Activated naive CD4-positive, alpha-beta T cell treated with anti-CD3 and anti-CD28 coated beads, Interleukin-2, amount 10 ng/mL, durations not matched to agents 7 days and 5 days (primary cell): ENCODE results near the gene FGF12.

Experiments used
- CTCF ChIA-PET: fragments of 350-600 bp; sonication (Branson Sonifier 250); formaldehyde crosslinking; loops from one replicate; lab custom pipeline; 2021; ENCODE audit warnings: antibody characterized with exemption; lab: Charles Lee
- DNase-seq: peaks from one replicate; pipeline ENCODE4 v3.0.0-alpha.2; 2020
- H3K27ac Mint-ChIP-seq: one replicate; pipeline ENCODE4 v1.8.0; 2021; ENCODE audit warnings: mild to moderate bottlenecking, moderate library complexity, mixed read lengths
- H3K27me3 Mint-ChIP-seq: one replicate; pipeline ENCODE4 v1.8.0; 2021; ENCODE audit warnings: mild to moderate bottlenecking, mixed read lengths
- H3K36me3 Mint-ChIP-seq: one replicate; pipeline ENCODE4 v1.8.0; 2021; ENCODE audit warnings: mixed read lengths
- H3K4me1 Mint-ChIP-seq: one replicate; pipeline ENCODE4 v1.8.0; 2021; ENCODE audit warnings: mixed read lengths
- H3K4me3 Mint-ChIP-seq: one replicate; pipeline ENCODE4 v1.8.0; 2021; ENCODE audit warnings: mild to moderate bottlenecking, moderate library complexity, mixed read lengths
- H3K9me3 Mint-ChIP-seq: one replicate; pipeline ENCODE4 v1.8.0; 2021; ENCODE audit warnings: mixed read lengths

Gene FGF12

DNA sequence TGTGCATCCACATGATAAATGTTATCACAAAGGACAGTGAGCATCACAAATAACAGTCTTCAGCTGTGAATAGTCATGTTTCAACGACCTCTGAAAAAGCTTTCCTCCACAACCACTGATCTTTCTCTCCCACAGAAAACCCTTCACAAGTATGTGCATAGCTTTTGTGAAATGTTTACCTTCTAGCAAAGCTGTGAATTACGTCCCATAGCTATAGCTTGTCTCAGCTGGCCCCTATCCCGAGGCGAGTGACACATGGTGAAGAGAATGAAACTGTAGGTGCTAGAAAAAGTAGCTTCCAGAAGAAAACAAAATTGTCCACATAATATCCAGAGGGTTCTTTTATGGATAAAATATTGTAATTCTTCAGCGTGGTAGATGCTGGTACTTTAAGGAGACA lies 182.0 kb downstream of the FGF12 start:
- H3K4me1 Mint-ChIP-seq: no peaks in the 10 kb centered on the region
- H3K27me3 Mint-ChIP-seq: no peaks in the 10 kb centered on the region
- DNase-seq: no peak
- H3K9me3 Mint-ChIP-seq: no peaks in the 10 kb centered on the region
- H3K4me3 Mint-ChIP-seq: no peak overlapping the region
- no peak overlapping the region for H3K27ac Mint-ChIP-seq
- CTCF ChIA-PET: no interaction called here
- H3K36me3 Mint-ChIP-seq: no peaks in the 10 kb centered on the region

DNA sequence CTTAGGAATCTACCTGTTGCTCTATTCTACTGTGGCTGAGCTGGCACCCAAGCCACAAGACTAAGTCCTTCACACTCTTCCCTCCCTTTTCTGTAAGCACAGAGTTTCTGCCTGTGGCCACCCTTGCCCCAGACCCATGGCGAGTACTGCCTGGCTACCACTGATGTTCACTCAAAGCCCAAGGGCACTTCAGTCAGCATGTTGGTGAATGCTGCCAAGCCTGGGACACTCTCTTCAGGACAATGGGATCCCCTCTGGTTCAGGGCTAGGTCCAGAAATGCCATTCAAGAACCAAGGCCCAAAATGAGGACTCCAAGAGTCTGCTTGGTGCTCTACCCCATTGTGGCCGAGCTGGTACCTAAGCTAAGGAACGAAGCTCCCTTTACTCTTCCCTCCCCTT lies 184.2 kb downstream of the FGF12 start:
- no peaks in the 10 kb centered on the region for H3K4me1 Mint-ChIP-seq
- CTCF ChIA-PET: no interaction called here
- no peak overlapping the region for H3K27ac Mint-ChIP-seq

GRCh38 chr3:192516820-192517219 lies 210.5 kb downstream of the FGF12 start:
- no peak overlapping the region for H3K4me3 Mint-ChIP-seq
- H3K27ac Mint-ChIP-seq: no peak overlapping the region
- peaks cover 4% of the 10 kb centered on the region for H3K4me1 Mint-ChIP-seq
- DNase-seq: no peak
- CTCF ChIA-PET: no interaction called here
- peaks cover 33% of the 10 kb centered on the region for H3K27me3 Mint-ChIP-seq
- peaks cover 2% of the 10 kb centered on the region for H3K36me3 Mint-ChIP-seq
- no peaks in the 10 kb centered on the region for H3K9me3 Mint-ChIP-seq

More for the DNA sequence above, 184.2 kb downstream of the FGF12 start:
- Mint-ChIP-seq H3K9me3 (no peaks in the 10 kb centered on the region), H3K36me3 (no peaks in the 10 kb centered on the region), H3K4me3 (no peak overlapping the region), H3K27me3 (no peaks in the 10 kb centered on the region)
- DNase-seq: no peak

DNA sequence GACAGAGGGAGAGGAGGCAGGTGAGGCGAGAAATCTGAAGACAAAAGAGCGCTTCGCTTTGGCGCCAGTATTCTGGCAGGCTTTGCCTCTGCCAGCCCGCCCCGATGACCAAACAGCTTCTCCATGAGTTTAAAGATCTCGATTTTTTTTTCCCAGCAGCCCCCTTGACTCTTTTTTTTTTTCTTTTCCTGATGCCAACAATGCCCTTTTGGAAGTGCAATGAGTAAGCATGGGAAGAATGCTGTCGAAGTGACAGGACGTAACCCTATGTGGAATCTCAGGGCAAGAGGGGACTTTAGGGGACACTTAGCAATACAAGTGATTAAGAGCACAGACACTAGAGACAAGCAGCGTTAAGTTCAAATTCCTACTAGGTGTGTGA lies 211.7 kb downstream of the FGF12 start:
- CTCF ChIA-PET: interaction anchor here (0.6 kb wide), 1 partner anchor 565 kb away, joined by 4 read pairs; no protein-coding TSS in a partner anchor
- H3K36me3 Mint-ChIP-seq: peaks cover 2% of the 10 kb centered on the region
- no peak overlapping the region for H3K4me3 Mint-ChIP-seq
- H3K27me3 Mint-ChIP-seq: peaks cover 33% of the 10 kb centered on the region
- DNase-seq: no peak
- H3K9me3 Mint-ChIP-seq: no peaks in the 10 kb centered on the region
- peaks cover 4% of the 10 kb centered on the region for H3K4me1 Mint-ChIP-seq
- no peak overlapping the region for H3K27ac Mint-ChIP-seq

DNA sequence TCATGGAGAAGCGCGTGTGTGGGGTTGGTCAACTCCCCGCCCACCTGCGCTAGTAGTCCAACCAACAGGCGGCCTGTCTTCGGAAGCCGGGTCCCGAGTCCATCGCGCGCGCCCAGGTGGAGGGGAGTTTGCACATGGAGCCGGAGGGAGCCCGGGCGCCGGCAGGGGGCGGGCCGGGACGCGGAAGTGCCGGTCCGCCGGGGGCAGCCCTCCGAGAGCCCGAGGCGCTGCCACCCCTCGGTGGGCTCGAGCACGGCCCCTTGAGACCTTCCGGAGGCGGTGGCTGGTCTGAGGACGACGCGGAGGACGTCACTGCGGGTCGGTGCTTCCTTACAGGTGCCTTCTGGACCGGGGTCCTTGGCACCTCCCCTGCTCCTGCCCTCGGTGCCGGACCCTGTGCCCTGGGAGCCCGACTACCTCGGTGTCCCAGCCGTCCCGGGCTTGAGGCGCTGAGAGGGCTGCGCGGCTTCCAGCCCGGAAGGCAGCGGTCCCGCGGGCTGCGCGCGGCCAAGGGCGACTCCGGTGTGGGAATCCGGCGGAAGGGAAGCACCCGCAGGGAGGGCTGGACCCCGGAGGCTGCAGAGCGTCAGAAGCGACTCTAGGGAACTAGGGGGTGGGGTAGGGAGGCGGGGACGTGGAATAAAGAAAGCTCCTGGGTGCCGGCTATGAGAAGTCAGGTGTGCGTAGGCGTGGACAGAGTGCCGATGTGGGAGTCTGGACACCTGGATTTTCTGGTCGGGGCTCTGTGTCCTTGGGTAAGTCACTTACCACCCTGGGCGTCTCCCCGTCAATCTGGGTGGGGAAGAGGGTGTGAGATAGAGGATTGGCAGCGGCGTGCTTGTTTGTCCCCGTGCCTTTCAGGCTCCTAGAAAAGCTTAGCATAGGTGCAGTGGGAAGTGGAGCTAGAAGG lies 212.3 kb downstream of the FGF12 start:
- peaks cover 2% of the 10 kb centered on the region for H3K36me3 Mint-ChIP-seq
- H3K27ac Mint-ChIP-seq: no peak overlapping the region
- CTCF ChIA-PET: interaction anchor here (0.6 kb wide), 1 partner anchor 566 kb away, joined by 4 read pairs; no protein-coding TSS in a partner anchor
- peaks cover 33% of the 10 kb centered on the region for H3K27me3 Mint-ChIP-seq
- DNase-seq: no peak
- H3K9me3 Mint-ChIP-seq: no peaks in the 10 kb centered on the region
- H3K4me3 Mint-ChIP-seq: no peak overlapping the region
- peaks cover 4% of the 10 kb centered on the region for H3K4me1 Mint-ChIP-seq

- Mint-ChIP-seq H3K4me1 (peaks cover 4% of the 10 kb centered on the region), H3K27me3 (peaks cover 33% of the 10 kb centered on the region), H3K9me3 (no peaks in the 10 kb centered on the region), H3K36me3 (peaks cover 2% of the 10 kb centered on the region), H3K27ac (no peak overlapping the region), H3K4me3 (no peak overlapping the region)
- CTCF ChIA-PET: no interaction called here
- no peak for DNase-seq
These were observed 213.1 kb downstream of the FGF12 start for GRCh38 chr3:192514081-192514753.

DNA sequence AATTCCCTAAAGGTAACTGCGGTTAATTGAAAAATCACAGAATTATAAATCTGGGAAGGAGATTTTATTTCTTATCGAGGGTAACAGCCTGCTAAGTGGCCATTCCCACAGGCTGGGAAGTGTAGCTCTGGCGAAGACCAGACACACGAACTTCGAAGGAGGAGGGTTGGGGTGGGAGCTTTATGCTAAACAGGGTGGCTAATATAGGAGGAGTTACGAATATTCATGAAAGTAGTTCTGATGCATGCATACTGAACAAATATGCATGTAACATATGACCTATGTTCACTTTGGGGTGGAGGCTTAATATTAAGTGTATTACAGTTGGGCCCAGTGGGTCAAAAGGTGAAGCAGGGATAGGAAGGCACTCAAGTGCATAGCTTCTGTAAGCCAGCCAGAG lies 221.6 kb downstream of the FGF12 start:
- CTCF ChIA-PET: no interaction called here
- Mint-ChIP-seq H3K27ac (no peak overlapping the region), H3K27me3 (no peaks in the 10 kb centered on the region), H3K9me3 (no peaks in the 10 kb centered on the region), H3K4me1 (no peaks in the 10 kb centered on the region), H3K36me3 (no peaks in the 10 kb centered on the region), H3K4me3 (no peak overlapping the region)
- DNase-seq: no peak

GRCh38 chr3:192501401-192501800 lies 225.9 kb downstream of the FGF12 start:
- no peaks in the 10 kb centered on the region for H3K9me3 Mint-ChIP-seq
- no peaks in the 10 kb centered on the region for H3K36me3 Mint-ChIP-seq
- H3K4me3 Mint-ChIP-seq: no peak overlapping the region
- CTCF ChIA-PET: no interaction called here
- no peaks in the 10 kb centered on the region for H3K27me3 Mint-ChIP-seq
- H3K4me1 Mint-ChIP-seq: no peaks in the 10 kb centered on the region
- DNase-seq: no peak
- H3K27ac Mint-ChIP-seq: no peak overlapping the region

DNA sequence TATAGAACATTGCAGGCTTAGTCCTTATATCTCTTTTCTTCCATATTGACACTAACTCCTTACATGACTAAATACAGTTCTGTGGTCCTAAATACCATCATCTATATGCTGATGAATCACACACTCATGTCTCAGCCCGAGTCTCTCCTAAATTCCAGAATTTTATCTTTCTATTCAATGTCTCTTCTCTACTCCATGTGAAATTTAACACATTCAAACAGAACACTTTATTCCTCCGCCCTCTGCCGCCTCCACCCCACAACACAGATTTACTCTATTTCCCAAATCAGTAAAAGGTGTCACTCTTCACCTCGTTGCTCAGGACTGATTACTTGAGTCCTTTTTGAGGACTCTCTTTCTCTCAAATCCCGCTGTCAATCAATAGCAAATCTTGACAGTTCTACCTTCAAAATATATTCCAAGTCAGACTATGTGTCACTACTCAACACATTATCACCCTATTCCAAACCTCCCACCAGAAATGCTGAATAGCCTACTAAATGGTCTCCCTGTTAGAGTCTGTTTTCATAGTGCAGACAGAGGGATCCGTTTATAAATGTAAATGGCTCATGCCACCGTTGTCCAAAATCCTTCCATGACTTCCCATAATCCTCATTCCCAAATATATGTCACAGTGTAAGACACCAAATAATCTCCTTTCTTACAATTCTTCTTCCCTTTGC lies 230.3 kb downstream of the FGF12 start:
- no peaks in the 10 kb centered on the region for H3K9me3 Mint-ChIP-seq

GRCh38 chr3:192494174-192494573 lies 233.2 kb downstream of the FGF12 start:
- no peak for DNase-seq
- Mint-ChIP-seq H3K9me3 (no peaks in the 10 kb centered on the region), H3K4me1 (no peaks in the 10 kb centered on the region)

More for the DNA sequence above, 230.3 kb downstream of the FGF12 start:
- no peak overlapping the region for H3K27ac Mint-ChIP-seq
- DNase-seq: no peak
- no peaks in the 10 kb centered on the region for H3K4me1 Mint-ChIP-seq
- CTCF ChIA-PET: no interaction called here
- no peak overlapping the region for H3K4me3 Mint-ChIP-seq
- H3K36me3 Mint-ChIP-seq: no peaks in the 10 kb centered on the region
- no peaks in the 10 kb centered on the region for H3K27me3 Mint-ChIP-seq

DNA sequence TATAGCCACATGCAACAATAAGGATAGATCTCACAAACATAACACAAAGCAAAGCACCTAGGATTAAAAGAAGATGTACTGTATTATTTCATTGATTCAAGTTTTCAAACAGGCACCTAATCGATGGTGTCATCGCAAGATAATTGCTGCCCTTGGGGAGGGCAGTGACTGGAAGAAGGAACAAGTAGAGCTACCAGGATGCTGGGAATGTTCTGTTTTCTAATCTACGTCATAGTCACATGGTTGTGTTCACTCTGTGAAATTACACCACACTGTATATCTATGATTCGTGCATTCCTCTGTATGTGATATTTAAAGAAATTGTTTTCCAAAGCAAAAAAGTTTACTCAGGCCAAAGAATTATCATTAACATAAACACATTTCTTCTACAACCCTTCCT lies 236.6 kb downstream of the FGF12 start:
- CTCF ChIA-PET: no interaction called here
- H3K27ac Mint-ChIP-seq: no peak overlapping the region
- no peak overlapping the region for H3K4me3 Mint-ChIP-seq
- H3K27me3 Mint-ChIP-seq: no peaks in the 10 kb centered on the region
- no peak for DNase-seq
- H3K4me1 Mint-ChIP-seq: no peaks in the 10 kb centered on the region
- H3K36me3 Mint-ChIP-seq: no peaks in the 10 kb centered on the region
- H3K9me3 Mint-ChIP-seq: no peaks in the 10 kb centered on the region

More at GRCh38 chr3:192494174-192494573, 233.2 kb downstream of the FGF12 start:
- H3K4me3 Mint-ChIP-seq: no peak overlapping the region
- no peaks in the 10 kb centered on the region for H3K36me3 Mint-ChIP-seq
- H3K27ac Mint-ChIP-seq: no peak overlapping the region
- H3K27me3 Mint-ChIP-seq: no peaks in the 10 kb centered on the region
- CTCF ChIA-PET: no interaction called here

- H3K4me1 Mint-ChIP-seq: no peaks in the 10 kb centered on the region
- CTCF ChIA-PET: no interaction called here
- H3K27ac Mint-ChIP-seq: no peak overlapping the region
These were observed 237.8 kb downstream of the FGF12 start for GRCh38 chr3:192489579-192489978.

GRCh38 chr3:192487033-192487432 lies 240.3 kb downstream of the FGF12 start:
- Mint-ChIP-seq H3K9me3 (no peaks in the 10 kb centered on the region), H3K27me3 (no peaks in the 10 kb centered on the region), H3K27ac (no peak overlapping the region), H3K36me3 (no peaks in the 10 kb centered on the region), H3K4me3 (no peak overlapping the region), H3K4me1 (no peaks in the 10 kb centered on the region)
- DNase-seq: no peak
- CTCF ChIA-PET: no interaction called here

More at GRCh38 chr3:192489579-192489978, 237.8 kb downstream of the FGF12 start:
- Mint-ChIP-seq H3K27me3 (no peaks in the 10 kb centered on the region), H3K9me3 (no peaks in the 10 kb centered on the region), H3K36me3 (no peaks in the 10 kb centered on the region), H3K4me3 (no peak overlapping the region)
- no peak for DNase-seq

GRCh38 chr3:192482809-192483208 lies 244.5 kb downstream of the FGF12 start:
- H3K27ac Mint-ChIP-seq: no peak overlapping the region
- CTCF ChIA-PET: no interaction called here
- no peaks in the 10 kb centered on the region for H3K27me3 Mint-ChIP-seq
- H3K4me3 Mint-ChIP-seq: no peak overlapping the region
- no peaks in the 10 kb centered on the region for H3K9me3 Mint-ChIP-seq
- no peaks in the 10 kb centered on the region for H3K4me1 Mint-ChIP-seq
- no peak for DNase-seq
- H3K36me3 Mint-ChIP-seq: no peaks in the 10 kb centered on the region
